ENCODE results near the gene MPZL3.

DNA sequence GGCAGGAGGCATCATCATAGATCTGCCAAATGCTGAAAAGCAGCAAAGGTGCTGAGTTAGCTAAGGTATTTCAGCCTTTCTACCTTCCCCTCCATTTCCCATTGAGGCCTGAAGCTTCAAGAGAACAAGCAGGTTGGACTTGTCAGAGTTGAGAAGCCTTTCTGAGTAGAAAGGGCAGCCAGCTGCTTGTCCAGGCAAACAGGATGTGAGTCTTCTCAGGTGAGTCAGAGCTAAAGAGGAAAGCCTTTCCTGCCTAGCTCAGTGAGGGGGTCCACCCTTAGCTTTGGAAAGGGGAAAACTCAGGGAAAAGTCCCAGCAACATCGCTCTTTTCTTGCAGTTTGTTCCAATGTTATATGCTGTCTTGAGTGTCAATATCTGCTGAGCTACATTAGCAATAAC, 25.1 kb upstream of the MPZL3 start:
- no peak for TF ChIP-seq POLR2AphosphoS5 (IDR thresholded peaks at IDR 0.05; ENCODE audit: borderline replicate concordance, low read depth, low read length)
- TF ChIP-seq EZH2 (IDR thresholded peaks at IDR 0.05), result no peak

All from SK-N-MC (cell line).